ENCODE data around the gene TRAF2.

The TRAF2 gene

GRCh38 chr9:136913701-136914438, 27.6 kb downstream of the TRAF2 start:
- no peak for ATAC-seq
- DNase-seq = no peak

- DNase-seq (no peak), ATAC-seq (no peak)
Observed at GRCh38 chr9:136915632-136916329, 29.5 kb downstream of the TRAF2 start.

GRCh38 chr9:136916330-136917184, 30.2 kb downstream of the TRAF2 start:
- DNase-seq = no peak
- ATAC-seq = no peak

GRCh38 chr9:136917902-136918301, 31.6 kb downstream of the TRAF2 start:
- ATAC-seq (no peak), DNase-seq (no peak)

GRCh38 chr9:136920069-136920468, 33.8 kb downstream of the TRAF2 start:
- DNase-seq (no peak), ATAC-seq (no peak)

- no peak for ATAC-seq
- no peak for DNase-seq
Observed at GRCh38 chr9:136920734-136921231, 34.5 kb downstream of the TRAF2 start.

- ATAC-seq = no peak
- DNase-seq = no peak
Observed at GRCh38 chr9:136921307-136921706, 35.0 kb downstream of the TRAF2 start.

- no peak for DNase-seq
- no peak for ATAC-seq
Observed at GRCh38 chr9:136921718-136922117, 35.4 kb downstream of the TRAF2 start.

- DNase-seq = no peak
- ATAC-seq = no peak
Observed at GRCh38 chr9:136922540-136922939, 36.2 kb downstream of the TRAF2 start.

- no peak for ATAC-seq
- no peak for DNase-seq
Observed at GRCh38 chr9:136923881-136924280, 37.6 kb downstream of the TRAF2 start.

GRCh38 chr9:136925414-136926153, 39.3 kb downstream of the TRAF2 start:
- ATAC-seq = no peak
- no peak for DNase-seq

GRCh38 chr9:136926154-136926704, 39.9 kb downstream of the TRAF2 start:
- DNase-seq = no peak
- ATAC-seq = no peak

- DNase-seq (no peak), ATAC-seq (no peak)
Observed at GRCh38 chr9:136926749-136927148, 40.4 kb downstream of the TRAF2 start.

- DNase-seq = no peak
- no peak for ATAC-seq
Observed at GRCh38 chr9:136927343-136928271, 41.3 kb downstream of the TRAF2 start.

- DNase-seq = no peak
- no peak for ATAC-seq
Observed at GRCh38 chr9:136928591-136928990, 42.3 kb downstream of the TRAF2 start.

GRCh38 chr9:136930014-136930413, 43.7 kb downstream of the TRAF2 start:
- no peak for ATAC-seq
- DNase-seq = no peak

GRCh38 chr9:136931611-136932130, 45.4 kb downstream of the TRAF2 start:
- ATAC-seq (no peak), DNase-seq (no peak)

- no peak for ATAC-seq
- no peak for DNase-seq
Observed at GRCh38 chr9:136934277-136934676, 48.0 kb downstream of the TRAF2 start.

GRCh38 chr9:136935651-136936050, 49.3 kb downstream of the TRAF2 start:
- ATAC-seq = no peak

GRCh38 chr9:136936645-136937170, 50.4 kb downstream of the TRAF2 start:
- no peak for ATAC-seq
- no peak for DNase-seq

More at GRCh38 chr9:136935651-136936050, 49.3 kb downstream of the TRAF2 start:
- DNase-seq = no peak

Data from stimulated activated naive CD8-positive, alpha-beta T cell treated with anti-CD3 and anti-CD28 coated beads, Interleukin-15, Interleukin-2, amounts not matched to agents 100 U/mL and 50 U/mL, for 24 hours (primary cell).